K562 (cell line): ENCODE results near the gene SIRPB2. TPM values are rescaled to one million over a fixed set of nuclear protein-coding genes. Genes with fewer than 3 reads are reported as not detected.

ENCODE experiments used
- ARID3A ChIP-seq: IDR thresholded peaks from 2 replicates; pipeline ENCODE4 v1.6.1; 2012; ENCODE audit warnings: low read depth, low read length, improper control_type of control experiment, borderline replicate concordance
- CBFA2T3 ChIP-seq: fragments of 450-650 bp; IDR thresholded peaks from 2 replicates; pipeline ENCODE4 v1.6.1; 2017
- CCNT2 ChIP-seq: IDR thresholded peaks from 2 replicates; pipeline ENCODE4 v1.6.1; 2011; ENCODE audit warnings: borderline replicate concordance, low read depth, mild to moderate bottlenecking, moderate library complexity, mixed read lengths, low read length; ENCODE audit not compliant: insufficient read length; ENCODE audit errors: extremely low read depth
- HCFC1 ChIP-seq: IDR thresholded peaks from 2 replicates; pipeline ENCODE4 v1.6.1; 2012; ENCODE audit warnings: low read depth, low read length, improper control_type of control experiment
- HMGXB4 ChIP-seq: sonication (generic); formaldehyde crosslinking; IDR thresholded peaks from 2 replicates; pipeline ENCODE4 v1.8.1; 2023; ENCODE audit warnings: mild to moderate bottlenecking, missing genetic modification reagents
- ILF3 ChIP-seq: fragments of 450-650 bp; IDR thresholded peaks from 2 replicates; pipeline ENCODE4 v1.6.1; 2018; ENCODE audit warnings: antibody characterized with exemption, mild to moderate bottlenecking, moderate library complexity, borderline replicate concordance
- MAZ ChIP-seq, 2 experiments: fragments of 450-650 bp in 1 of 2; sonication (generic) in 1 of 2; formaldehyde crosslinking; IDR thresholded peaks in 1 of 2; conservative IDR thresholded peaks in 1 of 2; 2 replicates each; pipeline versions ENCODE4 v1.4.0 to v1.5.0; 2020; ENCODE audit warnings: mild to moderate bottlenecking in 1 of 2, missing genetic modification reagents in 1 of 2
- MCM2 ChIP-seq: fragments of 450-650 bp; IDR thresholded peaks from 2 replicates; pipeline ENCODE4 v1.6.1; 2017; ENCODE audit warnings: low read depth, mild to moderate bottlenecking
- NCOA4 ChIP-seq: fragments of 450-650 bp; IDR thresholded peaks from 2 replicates; pipeline ENCODE4 v1.6.1; 2018; ENCODE audit warnings: mild to moderate bottlenecking; ENCODE audit not compliant: partially characterized antibody
- NR2C1 ChIP-seq, 2 experiments: fragments of 450-650 bp; IDR thresholded peaks; 2 replicates each; pipeline ENCODE4 v1.6.1; 2017; ENCODE audit warnings: mild to moderate bottlenecking in 2 of 2, antibody characterized with exemption in 1 of 2, inconsistent platforms in 1 of 2, missing compliant biosample characterization in 1 of 2, missing genetic modification characterization in 1 of 2
- POLR2A ChIP-seq: fragments of 450-650 bp; conservative IDR thresholded peaks from 2 replicates; pipeline ENCODE4 v1.6.1; 2016
- RNF2 ChIP-seq: sonication (generic); IDR thresholded peaks from 2 replicates; pipeline ENCODE4 v1.6.1; 2016
- TCF7 ChIP-seq: sonication (generic); IDR thresholded peaks from 2 replicates; pipeline ENCODE4 v1.6.1; 2016; ENCODE audit warnings: antibody characterized with exemption, borderline replicate concordance
- ZBTB40 ChIP-seq, 2 experiments: fragments of 450-650 bp in 1 of 2; sonication (generic) in 1 of 2; formaldehyde crosslinking in 1 of 2; IDR thresholded peaks; 2 replicates each; pipeline versions ENCODE4 v1.7.1 to v1.9.0; 2016 to 2022; ENCODE audit warnings: inconsistent platforms in 1 of 2, mild to moderate bottlenecking in 1 of 2, missing genetic modification reagents in 1 of 2
- ZNF75A ChIP-seq: fragments of 450-650 bp; formaldehyde crosslinking; IDR thresholded peaks from 2 replicates; pipeline ENCODE4 v1.4.0; 2020; ENCODE audit warnings: mild to moderate bottlenecking
- polyA plus RNA-seq, 8 experiments: library from polyadenylated mRNA; depleted of rRNA in 4 of 8; stranded (reverse) in 5 of 8; unstranded in 3 of 8; fragments of >200 nt; fragmentation: Nextera tagmentation in 2 of 8; fragmentation: Illumina TruSeq in 1 of 8; extraction: Ambion mirVana in 2 of 8; extraction: Trizol in 1 of 8; gene quantifications; 2 replicates each; pipeline versions ENCODE4 v1.2.1 to v1.2.3, GENCODE V29; 2011 to 2014; ENCODE audit warnings: inconsistent platforms in 1 of 8, missing spikeins in 1 of 8
- total RNA-seq, 7 experiments: library from RNA; depleted of rRNA in 6 of 7; stranded (reverse); fragments of >200 nt in 6 of 7; fragmentation: Illumina TruSeq in 2 of 7; extraction: Trizol in 2 of 7; gene quantifications; 2 replicates each; pipeline versions ENCODE4 v1.2.1 to v1.2.3, GENCODE V29; 2011 to 2021; ENCODE audit warnings: low replicate concordance in 1 of 7

Gene SIRPB2
- total and polyA plus RNA-seq, 9 of the 15 experiments (the other 6 are each of a cell fraction or from before 2014, with no cell fraction given), result 0.07 TPM; not detected in 7

- TF ChIP-seq POLR2A, result no peak
- no peak for TF ChIP-seq HCFC1
- TF ChIP-seq NR2C1 (IDR thresholded peaks at IDR 0.05), result no peak
- TF ChIP-seq NR2C1 (tag; IDR thresholded peaks at IDR 0.05), result no peak
- no peak for TF ChIP-seq CCNT2
- TF ChIP-seq MAZ (CRISPR knock-in tag; conservative IDR thresholded peaks at IDR 0.05 in 1 of 2, IDR thresholded peaks at IDR 0.05 in 1 of 2), result no peak
- no peak for TF ChIP-seq NCOA4
- TF ChIP-seq TCF7, result no peak
- TF ChIP-seq ZBTB40 (IDR thresholded peaks at IDR 0.05), result no peak
- TF ChIP-seq ZBTB40 (CRISPR knock-in tag; IDR thresholded peaks at IDR 0.05), result no peak
- no peak for TF ChIP-seq ARID3A
- no peak for TF ChIP-seq RNF2
- TF ChIP-seq MCM2, result no peak
- TF ChIP-seq ZNF75A (CRISPR knock-in tag), result no peak
- TF ChIP-seq CBFA2T3, result no peak
- no peak for TF ChIP-seq HMGXB4 (CRISPR knock-in tag)
- no peak for TF ChIP-seq ILF3
Observed at GRCh38 chr20:1437235-1437904, 53.9 kb downstream of the SIRPB2 start (continued).
